ENCODE results near the gene MRPS2. TPM values are rescaled to one million over a fixed set of nuclear protein-coding genes. Genes with fewer than 3 reads are reported as not detected.
"Not testable (repeated sequence)": the region's sequence is repeated elsewhere in the genome, so short reads cannot be mapped to it uniquely, and the experiment has no call there.

MRPS2 gene
- total RNA-seq, 2 experiments from 2014 or later, result 65.0 to 71.5 TPM

GRCh38 chr9:135549478-135550343 lies 49.2 kb downstream of the MRPS2 start:
- POLR2A ChIA-PET, CTCF ChIA-PET: not testable (repeated sequence)

DNA sequence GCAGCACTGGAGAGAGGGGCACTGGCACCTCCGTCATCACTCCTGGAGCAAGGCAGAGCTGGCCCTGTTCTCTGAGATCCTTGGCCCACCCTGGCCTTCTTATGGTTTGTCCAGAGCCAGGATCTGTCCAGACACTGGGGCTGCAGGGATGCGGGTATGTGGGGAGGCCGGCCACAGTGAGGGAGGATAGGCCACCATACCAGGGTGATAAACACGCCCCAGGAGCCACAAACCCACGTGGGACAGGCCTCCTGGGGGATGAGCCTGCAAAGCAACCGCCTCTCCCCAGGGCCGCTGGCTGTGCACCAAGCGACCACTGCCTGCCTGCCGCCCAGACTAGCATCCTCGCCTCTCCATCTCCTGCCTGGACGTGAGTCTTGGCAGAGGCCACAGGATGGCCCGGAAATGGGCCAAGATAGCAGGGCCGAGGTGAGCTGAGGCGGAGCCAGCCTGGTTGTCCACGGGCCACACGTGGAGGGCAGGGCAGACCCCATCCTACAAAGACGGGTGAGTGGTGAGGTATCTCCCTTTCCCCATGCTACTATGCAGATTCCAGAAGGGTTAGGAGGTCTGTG lies 49.9 kb downstream of the MRPS2 start:
- ChIA-PET POLR2A (no interaction called here), CTCF (no interaction called here)

- CTCF ChIA-PET, result no interaction called here
- POLR2A ChIA-PET, result no interaction called here
These were observed 50.5 kb downstream of the MRPS2 start for GRCh38 chr9:135551031-135551430.

DNA sequence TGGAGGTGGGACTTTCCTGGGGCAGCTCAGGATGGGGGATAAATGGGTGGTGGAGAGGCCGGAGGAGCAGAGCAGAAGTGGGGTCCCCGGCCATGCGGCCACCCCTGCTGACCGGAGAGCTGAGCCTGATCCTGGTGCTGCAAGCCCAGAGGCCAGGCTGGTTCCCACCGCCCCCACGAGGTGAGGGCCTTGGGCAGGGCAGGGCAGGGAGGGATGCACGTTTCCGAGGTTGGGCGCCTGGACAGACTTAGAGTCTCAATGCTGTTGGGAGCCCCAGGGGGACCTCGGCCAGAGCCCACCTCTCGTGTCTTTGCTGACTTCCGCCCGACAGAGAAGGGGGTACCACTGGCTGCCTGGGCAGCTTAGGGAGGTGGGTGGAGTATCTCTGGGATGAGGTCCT lies 51.0 kb downstream of the MRPS2 start:
- CTCF ChIA-PET, result no interaction called here

GRCh38 chr9:135552021-135552697 lies 51.7 kb downstream of the MRPS2 start:
- ChIA-PET POLR2A (no interaction called here), CTCF (no interaction called here)

More for the DNA sequence above, 51.0 kb downstream of the MRPS2 start:
- POLR2A ChIA-PET, result no interaction called here

DNA sequence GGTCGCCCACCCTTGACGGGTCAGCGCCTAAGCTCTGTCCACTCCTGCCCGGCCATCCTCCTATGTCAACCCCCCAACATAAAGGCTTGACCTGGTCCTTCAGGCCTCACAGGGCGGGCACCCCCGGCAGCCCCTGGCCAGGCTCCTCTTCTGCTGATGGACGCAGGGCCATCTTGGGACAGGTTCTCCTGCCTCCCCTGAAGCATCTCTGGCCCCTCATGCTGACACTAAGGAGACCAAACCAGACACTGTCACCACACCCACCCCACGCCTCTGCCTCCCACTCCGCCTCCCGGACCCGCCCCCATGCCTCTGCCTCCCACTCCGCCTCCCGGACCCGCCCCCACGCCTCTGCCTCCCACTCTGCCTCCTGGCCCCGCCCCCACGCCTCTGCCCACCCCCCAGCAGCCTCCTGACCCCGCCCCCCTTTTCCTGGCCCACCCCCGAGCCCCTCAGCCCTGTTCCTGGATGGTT lies 52.3 kb downstream of the MRPS2 start:
- POLR2A ChIA-PET, result no interaction called here
- CTCF ChIA-PET, result no interaction called here

Other genes starting within 250 kb of the MRPS2 start
- gene PPP1R26, start 20.9 kb upstream of the MRPS2 start, total RNA-seq, result under 1 TPM; 0.57 to 0.88 TPM
- not detected for gene LCN1, start 20.8 kb downstream of the MRPS2 start, total RNA-seq
- not detected for gene OBP2A, start 45.4 kb downstream of the MRPS2 start, total RNA-seq
- not detected for gene PAEP, start 61.1 kb downstream of the MRPS2 start, total RNA-seq
- not detected for gene GLT6D1, start 138.9 kb downstream of the MRPS2 start, total RNA-seq
- gene LCN9, start 162.6 kb downstream of the MRPS2 start, total RNA-seq, result not detected
- not detected for gene SOHLH1, start 198.8 kb downstream of the MRPS2 start, total RNA-seq
- not detected for gene KCNT1, start 201.5 kb downstream of the MRPS2 start, total RNA-seq